Measurements from ENCODE around the gene CCDC201. TPM values are rescaled to one million over a fixed set of nuclear protein-coding genes. Genes with fewer than 3 reads are reported as not detected.

CCDC201 gene
- polyA plus RNA-seq, 2 of the 4 experiments (the other 2 are of a cell fraction) = 0.03 TPM; not detected in 1

DNA sequence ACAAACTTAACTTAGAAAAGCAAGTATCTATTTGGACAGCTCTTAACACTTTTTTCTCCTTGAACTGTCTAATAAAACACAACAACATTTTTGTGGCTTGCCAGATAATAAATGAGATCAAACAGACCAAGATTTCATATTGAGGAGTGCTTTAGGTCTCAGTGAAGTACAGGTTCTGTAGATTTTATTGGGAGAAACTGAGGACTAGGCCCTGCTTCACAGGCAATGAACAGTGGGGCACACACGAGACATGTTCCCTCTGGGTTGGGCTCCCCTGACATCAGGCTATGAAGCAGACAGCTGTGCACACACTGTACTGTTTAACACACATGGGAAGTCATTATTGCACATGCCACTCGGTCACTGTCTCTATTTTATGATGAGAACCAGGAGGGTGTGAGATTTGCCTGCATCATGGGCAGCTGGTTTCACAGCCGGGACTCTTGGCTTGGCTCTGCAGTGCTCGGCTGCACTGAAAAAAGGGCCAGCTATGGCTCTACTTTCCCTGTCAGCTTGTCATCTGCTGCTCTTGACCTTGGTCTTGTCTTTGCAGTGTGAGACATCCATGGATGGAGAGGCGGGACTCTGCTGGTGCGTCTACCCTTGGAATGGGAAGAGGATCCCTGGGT, 19.6 kb upstream of the CCDC201 start (continued):
- TF ChIP-seq, protein P1, sequence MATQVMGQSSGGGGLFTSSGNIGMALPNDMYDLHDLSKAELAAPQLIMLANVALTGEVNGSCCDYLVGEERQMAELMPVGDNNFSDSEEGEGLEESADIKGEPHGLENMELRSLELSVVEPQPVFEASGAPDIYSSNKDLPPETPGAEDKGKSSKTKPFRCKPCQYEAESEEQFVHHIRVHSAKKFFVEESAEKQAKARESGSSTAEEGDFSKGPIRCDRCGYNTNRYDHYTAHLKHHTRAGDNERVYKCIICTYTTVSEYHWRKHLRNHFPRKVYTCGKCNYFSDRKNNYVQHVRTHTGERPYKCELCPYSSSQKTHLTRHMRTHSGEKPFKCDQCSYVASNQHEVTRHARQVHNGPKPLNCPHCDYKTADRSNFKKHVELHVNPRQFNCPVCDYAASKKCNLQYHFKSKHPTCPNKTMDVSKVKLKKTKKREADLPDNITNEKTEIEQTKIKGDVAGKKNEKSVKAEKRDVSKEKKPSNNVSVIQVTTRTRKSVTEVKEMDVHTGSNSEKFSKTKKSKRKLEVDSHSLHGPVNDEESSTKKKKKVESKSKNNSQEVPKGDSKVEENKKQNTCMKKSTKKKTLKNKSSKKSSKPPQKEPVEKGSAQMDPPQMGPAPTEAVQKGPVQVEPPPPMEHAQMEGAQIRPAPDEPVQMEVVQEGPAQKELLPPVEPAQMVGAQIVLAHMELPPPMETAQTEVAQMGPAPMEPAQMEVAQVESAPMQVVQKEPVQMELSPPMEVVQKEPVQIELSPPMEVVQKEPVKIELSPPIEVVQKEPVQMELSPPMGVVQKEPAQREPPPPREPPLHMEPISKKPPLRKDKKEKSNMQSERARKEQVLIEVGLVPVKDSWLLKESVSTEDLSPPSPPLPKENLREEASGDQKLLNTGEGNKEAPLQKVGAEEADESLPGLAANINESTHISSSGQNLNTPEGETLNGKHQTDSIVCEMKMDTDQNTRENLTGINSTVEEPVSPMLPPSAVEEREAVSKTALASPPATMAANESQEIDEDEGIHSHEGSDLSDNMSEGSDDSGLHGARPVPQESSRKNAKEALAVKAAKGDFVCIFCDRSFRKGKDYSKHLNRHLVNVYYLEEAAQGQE (IDR thresholded peaks at IDR 0.05) = no peak
- TF ChIP-seq HEYL (CRISPR knock-in tag; IDR thresholded peaks at IDR 0.05) (no peak), CEBPB (IDR thresholded peaks at IDR 0.05) (no peak), JUNB (IDR thresholded peaks at IDR 0.05) (no peak), CHD4 (IDR thresholded peaks at IDR 0.05; ENCODE audit: borderline replicate concordance) (no peak), POLR2AphosphoS2 (conservative IDR thresholded peaks at IDR 0.05; ENCODE audit: low read length) (no peak), HOXB5 (CRISPR knock-in tag; IDR thresholded peaks at IDR 0.05) (no peak), FOXS1 (CRISPR knock-in tag; IDR thresholded peaks at IDR 0.05) (no peak), ZSCAN20 (CRISPR knock-in tag; IDR thresholded peaks at IDR 0.05) (no peak), EP300 (IDR thresholded peaks at IDR 0.05) (no peak), ESRRA (IDR thresholded peaks at IDR 0.05; ENCODE audit: borderline replicate concordance, low read length) (no peak), RFX5 (IDR thresholded peaks at IDR 0.05) (no peak)
- TF ChIP-seq, protein P2, sequence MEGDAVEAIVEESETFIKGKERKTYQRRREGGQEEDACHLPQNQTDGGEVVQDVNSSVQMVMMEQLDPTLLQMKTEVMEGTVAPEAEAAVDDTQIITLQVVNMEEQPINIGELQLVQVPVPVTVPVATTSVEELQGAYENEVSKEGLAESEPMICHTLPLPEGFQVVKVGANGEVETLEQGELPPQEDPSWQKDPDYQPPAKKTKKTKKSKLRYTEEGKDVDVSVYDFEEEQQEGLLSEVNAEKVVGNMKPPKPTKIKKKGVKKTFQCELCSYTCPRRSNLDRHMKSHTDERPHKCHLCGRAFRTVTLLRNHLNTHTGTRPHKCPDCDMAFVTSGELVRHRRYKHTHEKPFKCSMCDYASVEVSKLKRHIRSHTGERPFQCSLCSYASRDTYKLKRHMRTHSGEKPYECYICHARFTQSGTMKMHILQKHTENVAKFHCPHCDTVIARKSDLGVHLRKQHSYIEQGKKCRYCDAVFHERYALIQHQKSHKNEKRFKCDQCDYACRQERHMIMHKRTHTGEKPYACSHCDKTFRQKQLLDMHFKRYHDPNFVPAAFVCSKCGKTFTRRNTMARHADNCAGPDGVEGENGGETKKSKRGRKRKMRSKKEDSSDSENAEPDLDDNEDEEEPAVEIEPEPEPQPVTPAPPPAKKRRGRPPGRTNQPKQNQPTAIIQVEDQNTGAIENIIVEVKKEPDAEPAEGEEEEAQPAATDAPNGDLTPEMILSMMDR (IDR thresholded peaks at IDR 0.05) = no peak

DNA sequence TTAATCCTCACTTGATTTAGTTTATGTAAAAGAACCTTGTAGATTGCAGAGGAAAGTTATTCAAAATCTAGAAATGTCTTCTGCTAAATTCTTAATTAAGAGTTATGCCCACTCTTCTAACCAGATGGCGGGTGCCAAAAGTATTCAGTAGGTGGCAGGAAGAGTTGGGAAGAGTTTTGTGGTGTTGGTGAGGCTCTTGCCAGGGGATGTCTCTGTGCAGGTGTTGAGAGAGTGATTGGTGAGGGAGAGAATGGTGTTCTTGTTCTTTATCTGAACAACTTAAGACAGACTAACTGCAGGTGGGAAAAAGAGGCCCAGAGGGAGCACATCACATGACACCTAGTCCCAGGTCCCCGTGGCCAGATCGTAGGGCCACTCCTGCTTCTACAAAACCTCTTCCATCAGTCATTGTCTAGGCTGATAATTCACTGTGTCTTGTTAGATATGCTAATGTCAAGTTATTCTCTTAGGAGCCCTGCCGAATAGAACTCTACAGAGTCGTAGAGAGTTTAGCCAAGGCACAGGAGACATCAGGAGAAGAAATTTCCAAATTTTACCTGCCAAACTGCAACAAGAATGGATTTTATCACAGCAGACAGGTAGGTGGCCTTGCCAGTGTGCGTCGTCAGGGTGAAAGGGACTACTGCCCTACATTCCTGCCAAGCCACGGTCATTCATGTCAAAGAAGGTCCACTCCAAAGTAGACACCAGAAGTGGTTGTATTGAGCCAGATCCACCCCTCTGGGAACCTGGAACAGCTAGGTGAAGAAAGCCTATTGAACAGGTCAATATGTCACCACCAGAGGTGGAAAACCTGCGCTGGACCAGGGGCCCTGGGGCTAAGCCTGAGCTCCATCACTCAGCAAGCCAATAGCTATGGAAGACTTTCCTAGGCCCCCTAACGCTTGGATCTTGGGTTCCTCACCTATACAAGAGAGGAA, 18.9 kb upstream of the CCDC201 start:
- CTCF ChIA-PET = interaction anchor here (0.8 to 3.9 kb wide), 21 partner anchors 7 to 1290 kb away, joined by 3 to 27 read pairs (median 7); no protein-coding TSS in a partner anchor

DNA sequence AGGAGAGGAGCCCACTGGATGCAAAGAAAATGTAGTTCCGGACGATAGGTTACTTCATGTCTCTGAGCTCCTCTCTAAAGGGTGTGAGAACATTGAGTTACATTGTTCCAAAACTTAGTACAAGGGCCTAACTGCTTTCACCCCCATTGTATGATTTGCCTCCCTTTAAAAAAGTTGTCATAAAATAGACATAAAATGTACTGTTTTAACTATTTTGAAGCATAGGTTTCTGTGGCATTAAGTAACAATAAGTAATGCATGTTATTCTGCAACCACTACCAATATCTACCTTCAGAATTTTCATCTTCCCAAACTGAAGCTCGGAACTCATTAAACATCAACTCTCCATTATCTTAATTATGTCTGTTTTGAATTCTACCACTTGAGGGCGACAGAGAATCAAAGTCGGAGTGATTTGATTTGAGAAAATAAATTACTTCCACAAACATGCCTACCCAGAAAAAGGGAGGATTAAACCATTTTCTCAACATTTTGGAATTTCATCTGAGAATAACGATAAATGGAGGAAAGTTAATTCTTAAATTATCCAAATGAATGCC, 18.1 kb upstream of the CCDC201 start:
- ChIA-PET CTCF (interaction anchor here (0.5 to 3.9 kb wide), 21 partner anchors 9 to 1303 kb away, joined by 3 to 27 read pairs (median 5); no protein-coding TSS in a partner anchor), POLR2A (interaction anchor here (1.4 kb wide), 1 partner anchor 30 kb away, joined by 4 read pairs; the partner anchor contains the start of gene IGFBP3)
- Histone ChIP-seq H3K4me2 (no peak overlapping the region), H3K4me3 (no peak overlapping the region), H3K27ac (peak overlapping the region in 1 of 2 experiments; percentile 86; a peak in 1 of 6 replicates), H3K4me1 (peaks cover 27% of the 10 kb centered on the region), H3K9me3 (no peaks in the 10 kb centered on the region)
- DNase-seq (ENCODE audit: low read depth in 1 of 2, low spot score in 1 of 2) (peak in 1 of 2 experiments; percentile 38), ATAC-seq (no peak), FAIRE-seq (peak; percentile 88)
- WGBS (ENCODE audit: missing lambda C conversion rate) = 34% methylated on average over 6 of the region's 6 CpGs
- peak; percentile 81 to 87 for TF ChIP-seq RAD21 (conservative IDR thresholded peaks at IDR 0.05 in 1 of 2, IDR thresholded peaks at IDR 0.05 in 1 of 2)
- TF ChIP-seq, protein P2 (IDR thresholded peaks at IDR 0.05) = peak; percentile 87
- TF ChIP-seq RARB (CRISPR knock-in tag; IDR thresholded peaks at IDR 0.05) = 0 out of 2 replicates have a peak, but pooled peaks have one; percentile 28
- peak; percentile 71 for TF ChIP-seq SMC3 (IDR thresholded peaks at IDR 0.05)
- TF ChIP-seq, protein P1 (IDR thresholded peaks at IDR 0.05) = no peak

More for the DNA sequence above, 18.9 kb upstream of the CCDC201 start:
- Histone ChIP-seq H3K9me3 (no peaks in the 10 kb centered on the region), H3K4me1 (peaks cover 20% of the 10 kb centered on the region), H3K4me3 (no peak overlapping the region), H3K4me2 (no peak overlapping the region), H3K27ac (no peak overlapping the region)
- POLR2A ChIA-PET = interaction anchor here (1.4 kb wide), 1 partner anchor 29 kb away, joined by 4 read pairs; the partner anchor contains the start of gene IGFBP3
- no peak for TF ChIP-seq EHMT2 (IDR thresholded peaks at IDR 0.05; ENCODE audit: low read depth)
- ATAC-seq = no peak
- WGBS (ENCODE audit: missing lambda C conversion rate) = 52% methylated on average over 10 of the region's 10 CpGs
- FAIRE-seq = no peak
- DNase-seq (ENCODE audit: low read depth in 1 of 2, low spot score in 1 of 2) = no peak

Measured in A549 (cell line).